K562 (cell line): ENCODE data around the gene SLA2. TPM values are rescaled to one million over a fixed set of nuclear protein-coding genes. Genes with fewer than 3 reads are reported as not detected.

Source experiments
- ATAC-seq: fragments of 200-7000 bp; cut with Tn5 transposase; 3 replicates; pipeline ENCODE4 v1.9.1; 2020; ENCODE audit warnings: moderate library complexity
- BruUV-seq: library from RNA; stranded (reverse); fragments of 400-500 nt; replicated peaks from 2 replicates; lab custom pipeline; 2021; lab: Mats Ljungman, UMichigan
- CTCF ChIA-PET: fragments of 300-600 bp; formaldehyde crosslinking; extraction: SDS; loops from one replicate; lab custom pipeline; 2021; ENCODE audit warnings: low intra/inter-chr PET ratio; lab: Yijun Ruan, JAX
- POLR2A ChIA-PET: fragments of 300-600, 350-650 bp; sonication (Branson Sonifier 250); formaldehyde crosslinking; extraction: SDS; loops from one replicate; lab custom pipeline; 2021; ENCODE audit warnings: antibody characterized with exemption, inconsistent platforms; lab: Yijun Ruan, JAX
- DNase-seq, 4 experiments: peaks; one replicate each; pipeline versions ENCODE4 v3.0.0 to v3.0.0-alpha.2; 2011 to 2018; ENCODE audit warnings: low spot score in 3 of 4, mixed read lengths in 3 of 4; ENCODE audit errors: extremely low read depth in 1 of 4
- FAIRE-seq: peaks from 2 replicates; lab custom pipeline; 2011; peaks lifted over from hg19 to GRCh38; lab: Jason Lieb, UNC
- H2AFZ ChIP-seq: 2 replicates; pipeline ENCODE4 v1.6.0; 2011; ENCODE audit warnings: low read depth, low read length, control low read depth, inconsistent platforms
- H3K27ac ChIP-seq: fragments of 200-600 bp; 3 replicates; pipeline ENCODE4 v1.8.0; 2011; ENCODE audit warnings: low read depth, mild to moderate bottlenecking, control low read depth, inconsistent platforms, low read length, moderate library complexity, mixed read lengths; ENCODE audit errors: extremely low read depth
- H3K27me3 ChIP-seq, 2 experiments: fragments of 300-600 bp in 1 of 2; 2 replicates in 1 of 2; 3 replicates in 1 of 2; pipeline versions ENCODE4 v1.6.0 to v1.8.0; 2011; ENCODE audit warnings: inconsistent platforms in 2 of 2, low read length in 2 of 2, mild to moderate bottlenecking in 1 of 2, mixed read lengths in 1 of 2, moderate library complexity in 1 of 2; ENCODE audit not compliant: control insufficient read depth in 2 of 2, insufficient read depth in 2 of 2
- H3K36me3 ChIP-seq: fragments of 300-600 bp; 3 replicates; pipeline ENCODE4 v1.8.0; 2011; ENCODE audit warnings: mild to moderate bottlenecking, low read length, inconsistent platforms; ENCODE audit not compliant: control insufficient read depth, insufficient read depth
- H3K4me1 ChIP-seq, 2 experiments: fragments of 200-600 bp in 1 of 2; replicated peaks in 1 of 2; 2 replicates in 1 of 2; 3 replicates in 1 of 2; pipeline versions ENCODE4 v1.5.1 to v1.8.0; 2011; ENCODE audit warnings: inconsistent platforms in 2 of 2, low read length in 2 of 2, mild to moderate bottlenecking in 1 of 2, mixed read lengths in 1 of 2, moderate library complexity in 1 of 2; ENCODE audit not compliant: control insufficient read depth in 2 of 2, insufficient read depth in 2 of 2
- H3K4me2 ChIP-seq: 2 replicates; pipeline ENCODE4 v1.6.1; 2011; ENCODE audit warnings: low read length, control low read depth, inconsistent platforms, mixed read lengths; ENCODE audit not compliant: insufficient read depth
- H3K4me3 ChIP-seq: fragments of 200-600 bp; sonication (generic), shearing (Covaris generic); 2 replicates; pipeline ENCODE4 v1.5.1; 2016; ENCODE audit warnings: control low read depth, inconsistent platforms
- H3K79me2 ChIP-seq: fragments of 200-600 bp; 3 replicates; pipeline ENCODE4 v1.8.0; 2011; ENCODE audit warnings: low read length, inconsistent platforms; ENCODE audit not compliant: control insufficient read depth, insufficient read depth
- H3K9ac ChIP-seq, 2 experiments: 2 replicates each; pipeline versions ENCODE4 v1.6.0 to v1.6.1; 2011; ENCODE audit warnings: low read depth in 2 of 2, low read length in 2 of 2, control low read depth in 1 of 2, inconsistent platforms in 1 of 2, mild to moderate bottlenecking in 1 of 2, mixed read lengths in 1 of 2; ENCODE audit not compliant: insufficient read depth in 1 of 2
- H3K9me1 ChIP-seq: one replicate; pipeline ENCODE4 v1.6.0; 2011; ENCODE audit warnings: inconsistent platforms, mild to moderate bottlenecking, low read length, moderate library complexity; ENCODE audit not compliant: control insufficient read depth, insufficient read depth
- H3K9me3 ChIP-seq: replicated peaks from 2 replicates; pipeline ENCODE4 v1.5.1; 2011; ENCODE audit warnings: low read depth, low read length, inconsistent platforms; ENCODE audit not compliant: control insufficient read depth, insufficient read depth
- H4K20me1 ChIP-seq: replicated peaks from 2 replicates; pipeline ENCODE4 v1.6.1; 2011; ENCODE audit warnings: low read length, inconsistent platforms, mixed read lengths; ENCODE audit not compliant: control insufficient read depth, insufficient read depth
- CAMTA2 ChIP-seq: fragments of 250-450 bp; sonication (Bioruptor Pico); conservative IDR thresholded peaks from 2 replicates; pipeline ENCODE4 v1.5.1; 2022
- E2F4 ChIP-seq: sonication (generic); formaldehyde crosslinking; IDR thresholded peaks from 2 replicates; pipeline ENCODE4 v1.8.0; 2022; ENCODE audit warnings: mild to moderate bottlenecking, low read depth, missing genetic modification reagents
- LCOR ChIP-seq: sonication (generic); formaldehyde crosslinking; IDR thresholded peaks from 2 replicates; pipeline ENCODE4 v1.8.0; 2022; ENCODE audit warnings: mild to moderate bottlenecking, missing genetic modification reagents
- NCOA2 ChIP-seq, 2 experiments: fragments of 450-650 bp; IDR thresholded peaks; 2 replicates each; pipeline ENCODE4 v1.6.1; 2018; ENCODE audit warnings: mild to moderate bottlenecking in 2 of 2, moderate library complexity in 1 of 2; ENCODE audit not compliant: partially characterized antibody in 2 of 2
- PURB ChIP-seq: sonication (generic); formaldehyde crosslinking; IDR thresholded peaks from 2 replicates; pipeline ENCODE4 v1.9.0; 2021; ENCODE audit warnings: low read depth, mild to moderate bottlenecking, missing genetic modification reagents
- UBTF ChIP-seq, 2 experiments: IDR thresholded peaks; 2 replicates each; pipeline ENCODE4 v1.6.1; 2012; ENCODE audit warnings: improper control_type of control experiment in 2 of 2, low read depth in 2 of 2, low read length in 2 of 2, borderline replicate concordance in 1 of 2
- ZNF586 ChIP-seq: fragments of 450-650 bp; formaldehyde crosslinking; conservative IDR thresholded peaks from 2 replicates; pipeline ENCODE4 v1.4.0; 2020; ENCODE audit warnings: mild to moderate bottlenecking, moderate library complexity
- WGBS: fragments of 100-300 bp; shearing (Covaris generic); methylation state at CpG from one replicate; pipeline ENCODE4 v1.1.6; 2016; ENCODE audit warnings: low coverage, mixed read lengths; ENCODE audit not compliant: insufficient coverage; ENCODE audit errors: missing lambda C conversion rate; 5-methylcytosine and 5-hydroxymethylcytosine counted together
- in situ Hi-C: fragments of 300-500 bp; cut with MboI; formaldehyde crosslinking; loops from 4 replicates; pipeline ENCODE4 v1.15.0; 2018; ENCODE audit warnings: inconsistent platforms, mixed read lengths
- intact Hi-C: fragments of 100-400 bp; cut with micrococcal nuclease; formaldehyde crosslinking; loops from 2 replicates; pipeline ENCODE4 v1.14.2; 2022
- polyA plus RNA-seq, 8 experiments: library from polyadenylated mRNA; depleted of rRNA in 4 of 8; stranded (reverse) in 5 of 8; unstranded in 3 of 8; fragments of >200 nt; fragmentation: Nextera tagmentation in 2 of 8; fragmentation: Illumina TruSeq in 1 of 8; extraction: Ambion mirVana in 2 of 8; extraction: Trizol in 1 of 8; gene quantifications; 2 replicates each; pipeline versions ENCODE4 v1.2.1 to v1.2.3, GENCODE V29; 2011 to 2014; ENCODE audit warnings: inconsistent platforms in 1 of 8, missing spikeins in 1 of 8
- total RNA-seq, 7 experiments: library from RNA; depleted of rRNA in 6 of 7; stranded (reverse); fragments of >200 nt in 6 of 7; fragmentation: Illumina TruSeq in 2 of 7; extraction: Trizol in 2 of 7; gene quantifications; 2 replicates each; pipeline versions ENCODE4 v1.2.1 to v1.2.3, GENCODE V29; 2011 to 2021; ENCODE audit warnings: low replicate concordance in 1 of 7

Gene SLA2
- total and polyA plus RNA-seq, 9 of the 15 experiments (the other 6 are each of a cell fraction or from before 2014, with no cell fraction given): 0.07 TPM; not detected in 7

- TF ChIP-seq UBTF (IDR thresholded peaks at IDR 0.05; ENCODE audit: borderline replicate concordance in 1 of 2, low read depth in 2 of 2, low read length in 2 of 2): 0 out of 4 replicates have a peak, but pooled peaks of 1 of the 2 experiments have one; percentile 40
Measured at GRCh38 chr20:36591854-36592641, 53.9 kb downstream of the SLA2 start (continued).

- intact Hi-C loops: no loop called here
- WGBS: 93% methylated on average over 5 of the region's 5 CpGs
- peak overlapping the region in 1 of 2 experiments; percentile 82; a peak in 2 of 4 replicates for H3K9ac ChIP-seq
- peaks cover 8% of the 10 kb centered on the region; the same call in 1 of the 2 replicates for H4K20me1 ChIP-seq
- peaks cover 18% of the 10 kb centered on the region; the same call in 2 of the 3 replicates for H3K36me3 ChIP-seq
- H3K4me3 ChIP-seq: no peak overlapping the region
- H3K9me1 ChIP-seq: peaks cover 3% of the 10 kb centered on the region
- in situ Hi-C loops: no loop called here
- ATAC-seq (no peak), FAIRE-seq (no peak), DNase-seq (no peak)
- no peaks in the 10 kb centered on the region for H3K79me2 ChIP-seq
- ChIA-PET CTCF (no interaction called here), POLR2A (interaction anchor here (0.7 kb wide), 2 partner anchors 15 to 594 kb away, joined by 4 read pairs; no protein-coding TSS in a partner anchor)
- no peak overlapping the region for H3K4me2 ChIP-seq
- TF ChIP-seq CAMTA2 (CRISPR knock-in tag) (no peak), ZNF586 (no peak), LCOR (CRISPR knock-in tag) (no peak), PURB (CRISPR knock-in tag) (no peak), E2F4 (CRISPR knock-in tag) (no peak), NCOA2 (IDR thresholded peaks at IDR 0.05; ENCODE audit: partially characterized antibody in 2 of 2) (no peak)
- no peaks in the 10 kb centered on the region for H3K9me3 ChIP-seq
- no peak overlapping the region for H2AFZ ChIP-seq
- BruUV-seq: no TSS peak
- no peak overlapping the region; the same call in 2 of the 3 replicates for H3K27ac ChIP-seq
- H3K27me3 ChIP-seq: no peaks in the 10 kb centered on the region
- peaks cover 7 to 11% of the 10 kb centered on the region in 2 experiments for H3K4me1 ChIP-seq
Measured at GRCh38 chr20:36591281-36591680, 54.7 kb downstream of the SLA2 start.
